NCI-H2196 treated with DMSO at 0.1 percent for 48 hours (cell line): Measurements from ENCODE around the gene ATP9B.
"Not testable (repeated sequence)": the region's sequence is repeated elsewhere in the genome, so short reads cannot be mapped to it uniquely, and the experiment has no call there.

ENCODE experiments used
- DNase-seq: peaks from one replicate; lab custom pipeline; 2025; ENCODE audit not compliant: unreplicated experiment; lab: John Stamatoyannopoulos, UW

Gene ATP9B

DNA sequence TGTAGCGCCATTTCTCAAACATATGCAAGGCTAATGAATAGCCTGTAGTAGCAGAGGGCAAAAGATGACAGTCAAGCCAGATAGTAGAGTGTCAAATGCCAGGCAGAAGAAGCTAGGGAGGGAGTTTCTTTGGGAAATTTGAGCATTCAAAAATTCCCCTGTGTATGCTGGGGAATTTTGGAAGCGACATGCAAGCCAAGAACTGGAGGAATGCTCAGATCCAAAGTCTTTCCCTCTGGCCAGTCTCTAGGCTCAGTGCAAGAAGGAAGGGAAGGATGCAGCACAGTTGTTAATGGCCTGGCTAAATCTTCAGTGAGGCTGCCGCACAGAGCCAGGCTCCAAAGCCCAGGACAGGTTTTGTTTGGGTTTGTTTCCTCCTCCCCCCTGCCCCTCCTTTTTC is 59.9 kb downstream of the ATP9B start:
- no peak for DNase-seq

DNA sequence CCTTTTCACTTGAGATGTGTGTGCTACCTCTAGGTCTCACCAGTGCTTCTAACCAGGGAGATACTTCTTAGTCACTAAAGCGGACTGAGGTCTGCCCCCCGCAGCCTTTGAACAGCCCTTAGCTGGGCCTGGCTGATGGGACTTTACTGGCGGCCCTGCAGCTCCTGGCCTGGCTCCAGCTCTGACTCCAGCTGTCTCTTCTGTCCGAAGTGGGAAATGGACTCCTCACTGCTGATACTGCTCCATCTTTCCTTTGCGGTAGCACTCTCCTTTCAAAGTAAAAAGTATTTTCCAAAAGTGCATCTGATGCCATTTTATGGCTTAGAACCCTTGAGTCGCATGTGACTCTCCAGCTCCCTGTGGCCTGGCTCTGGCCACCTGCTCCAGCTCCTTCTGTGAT is 64.5 kb downstream of the ATP9B start:
- no peak for DNase-seq

DNA sequence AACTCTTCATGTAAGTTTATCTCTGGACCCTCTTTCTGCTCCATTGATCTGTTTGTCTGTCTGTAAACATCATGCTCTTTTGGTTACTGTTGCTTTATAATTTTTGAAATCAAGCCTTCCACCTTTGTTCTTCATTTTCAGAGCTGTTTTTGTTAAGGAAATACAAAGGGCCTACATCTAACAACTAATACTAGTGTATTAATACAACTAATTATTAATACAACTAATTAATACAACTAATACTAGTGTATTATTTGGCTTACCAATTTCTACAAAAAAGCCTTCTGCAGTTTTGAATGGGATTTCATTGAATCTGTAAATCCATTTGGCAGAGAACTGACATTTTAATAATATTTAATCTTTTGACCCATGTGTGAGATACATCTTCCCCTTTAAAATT is 66.7 kb downstream of the ATP9B start:
- DNase-seq, result no peak

DNA sequence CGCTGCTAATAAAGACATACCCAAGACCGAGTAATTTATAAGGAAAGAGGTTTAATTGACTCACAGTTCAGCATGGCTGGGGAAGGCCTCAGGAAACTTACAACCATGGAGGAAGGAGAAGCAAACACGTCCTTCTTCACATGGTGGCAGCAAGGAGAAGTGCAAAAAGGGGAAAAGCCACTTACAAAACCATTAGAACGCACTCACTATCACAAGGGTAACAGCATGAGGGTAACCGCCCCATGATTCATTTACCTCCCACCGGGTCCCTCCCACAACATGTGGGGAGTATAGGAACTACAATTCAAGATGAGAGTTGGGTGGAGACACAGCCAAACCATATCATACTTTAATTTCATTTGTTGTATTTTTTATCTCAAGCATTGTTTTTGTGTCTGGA is 67.5 kb downstream of the ATP9B start:
- DNase-seq, result no peak

DNA sequence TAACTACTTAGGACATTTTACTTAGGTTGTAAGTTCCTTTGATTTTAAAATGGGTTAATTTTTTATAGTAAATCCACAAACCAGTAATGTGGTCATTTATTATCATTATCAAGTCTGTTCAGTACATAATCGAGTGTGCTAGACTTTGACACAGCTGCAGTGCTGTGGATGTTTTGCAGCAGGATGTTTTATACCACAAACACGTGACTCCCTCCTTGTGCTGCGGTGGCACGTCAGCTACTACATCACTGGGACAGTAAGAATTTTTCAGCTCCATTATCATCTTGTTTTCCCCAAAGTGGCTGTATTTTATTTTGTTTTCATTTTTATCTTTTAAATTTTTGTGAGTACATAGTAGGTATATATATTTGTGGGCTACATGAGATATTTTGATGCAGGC is 70.0 kb downstream of the ATP9B start:
- no peak for DNase-seq

DNA sequence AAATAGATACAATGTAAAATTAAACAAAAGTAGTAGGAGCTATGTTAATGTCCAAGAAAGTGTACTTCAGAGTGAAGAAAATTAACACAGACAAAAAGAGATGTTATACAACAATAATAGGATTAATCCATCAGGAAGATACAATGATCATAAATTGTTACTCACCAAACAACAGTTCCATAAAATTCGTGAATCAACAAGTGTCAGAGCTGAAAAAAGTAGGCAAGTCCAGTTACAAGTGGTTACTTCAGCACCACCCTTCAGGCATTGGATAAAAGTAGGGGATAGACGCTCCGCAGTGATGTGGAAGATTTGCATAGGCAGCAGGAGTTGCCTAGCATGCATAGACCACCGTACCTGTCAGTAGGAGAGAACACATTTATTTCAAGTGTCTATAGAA is 77.8 kb downstream of the ATP9B start:
- no peak for DNase-seq

DNA sequence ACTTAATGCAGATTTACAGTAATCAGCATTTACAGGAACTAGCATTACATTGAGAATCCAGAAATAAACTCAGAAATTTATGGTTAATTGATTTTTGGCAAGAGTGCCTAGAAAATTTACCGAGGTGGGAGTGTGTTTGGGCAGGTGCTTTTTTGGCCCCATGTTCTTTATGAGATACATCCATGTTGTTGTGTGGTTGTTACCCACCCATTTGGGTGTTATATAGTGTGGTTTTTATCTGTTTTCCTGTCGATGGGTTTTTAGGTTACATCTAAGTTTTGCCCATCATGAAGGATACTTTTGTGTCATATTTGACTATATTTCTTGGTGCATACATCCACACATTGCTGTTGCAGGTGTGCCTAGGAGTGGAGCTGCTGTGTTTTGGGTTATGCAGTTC is 82.0 kb downstream of the ATP9B start:
- no peak for DNase-seq

DNA sequence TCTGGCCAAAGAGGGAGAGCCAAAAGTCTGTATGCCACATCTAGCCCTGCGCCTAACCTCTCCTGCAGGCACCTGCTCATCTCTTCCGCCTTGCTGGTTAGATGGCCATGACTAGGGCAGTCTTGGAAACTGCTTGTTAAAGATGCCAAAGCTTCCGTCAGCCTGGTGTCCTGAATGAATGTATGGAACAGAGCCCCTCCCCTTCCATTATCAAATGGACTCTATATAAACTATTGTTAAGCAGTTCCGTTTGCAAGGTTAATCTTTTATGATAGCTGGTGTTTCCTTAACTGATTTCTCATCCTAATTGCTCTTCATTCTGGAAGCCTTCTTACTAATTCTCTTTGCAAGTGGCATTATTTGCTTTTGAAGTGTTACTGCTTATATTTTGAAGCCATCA is 87.1 kb downstream of the ATP9B start:
- DNase-seq, result no peak

DNA sequence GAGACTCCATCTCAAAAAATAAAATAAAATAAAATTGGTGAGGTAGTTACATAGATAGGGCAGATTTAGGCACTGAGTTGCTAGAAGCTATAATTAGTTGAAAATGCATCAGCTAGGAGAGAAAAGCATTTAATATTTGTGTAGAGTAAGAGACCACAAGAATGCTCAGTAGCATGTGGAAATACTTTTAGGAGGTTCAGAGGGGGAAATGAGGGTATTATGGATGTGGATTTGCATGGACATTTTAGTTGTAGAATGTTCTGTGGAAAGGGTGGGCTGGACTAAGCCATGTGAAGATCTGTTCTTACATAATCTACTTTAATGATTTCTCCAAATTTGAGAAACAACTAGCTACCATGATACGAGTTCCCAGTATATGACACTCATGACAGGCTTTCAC is 95.5 kb downstream of the ATP9B start:
- no peak for DNase-seq

DNA sequence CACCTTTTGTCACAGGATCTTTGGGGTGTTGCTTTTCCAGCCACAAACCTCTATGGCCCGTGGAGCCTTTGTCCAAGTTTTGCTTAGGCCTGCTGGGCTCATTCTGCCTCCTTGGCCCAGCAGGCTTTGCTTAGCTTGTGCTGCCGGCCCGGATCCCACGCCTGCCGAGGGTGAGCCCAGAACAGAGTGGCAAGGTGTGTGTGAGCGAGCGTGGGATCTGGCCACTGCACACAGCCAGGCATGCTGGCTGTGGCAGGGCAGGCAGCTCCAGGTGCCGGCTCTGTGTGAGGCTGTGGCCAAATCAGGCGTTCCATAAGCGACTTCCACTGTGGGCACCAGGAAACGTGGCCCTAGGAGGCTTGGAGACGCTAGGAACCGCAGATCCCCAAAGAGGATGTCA is 97.5 kb downstream of the ATP9B start:
- DNase-seq, result no peak

DNA sequence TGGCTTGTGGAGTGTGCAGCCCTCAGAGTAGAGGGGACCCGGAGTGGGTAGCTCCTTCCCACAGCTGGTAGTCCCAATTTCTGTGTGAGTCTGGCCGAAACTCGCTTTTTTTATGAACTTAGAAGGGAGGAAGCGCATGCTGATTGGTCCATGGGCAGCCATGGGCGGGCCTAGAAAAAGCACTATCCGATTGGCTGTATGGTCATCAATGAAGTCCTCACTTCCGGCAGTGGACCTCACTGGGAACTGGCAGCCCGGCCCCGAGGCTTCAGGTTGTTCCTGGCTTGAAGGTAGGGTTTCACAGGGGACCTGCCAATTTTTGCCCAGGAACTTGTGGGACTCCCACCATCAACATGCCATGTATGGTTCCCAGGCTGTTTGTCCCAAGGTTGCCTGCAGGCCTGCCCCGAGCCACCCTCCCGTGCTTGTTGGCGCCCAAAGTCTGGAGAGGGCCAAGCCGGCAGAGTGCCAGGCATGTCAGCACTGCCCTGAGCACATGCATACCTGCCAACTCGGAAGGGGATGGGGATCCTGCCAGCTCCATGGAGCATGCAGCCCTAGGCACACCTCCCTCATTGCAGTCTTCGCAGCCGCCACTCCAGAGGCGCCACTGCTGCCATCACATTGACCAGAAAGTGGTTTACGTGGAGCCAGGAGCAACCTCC is 98.5 kb downstream of the ATP9B start:
- DNase-seq, result no peak

DNA sequence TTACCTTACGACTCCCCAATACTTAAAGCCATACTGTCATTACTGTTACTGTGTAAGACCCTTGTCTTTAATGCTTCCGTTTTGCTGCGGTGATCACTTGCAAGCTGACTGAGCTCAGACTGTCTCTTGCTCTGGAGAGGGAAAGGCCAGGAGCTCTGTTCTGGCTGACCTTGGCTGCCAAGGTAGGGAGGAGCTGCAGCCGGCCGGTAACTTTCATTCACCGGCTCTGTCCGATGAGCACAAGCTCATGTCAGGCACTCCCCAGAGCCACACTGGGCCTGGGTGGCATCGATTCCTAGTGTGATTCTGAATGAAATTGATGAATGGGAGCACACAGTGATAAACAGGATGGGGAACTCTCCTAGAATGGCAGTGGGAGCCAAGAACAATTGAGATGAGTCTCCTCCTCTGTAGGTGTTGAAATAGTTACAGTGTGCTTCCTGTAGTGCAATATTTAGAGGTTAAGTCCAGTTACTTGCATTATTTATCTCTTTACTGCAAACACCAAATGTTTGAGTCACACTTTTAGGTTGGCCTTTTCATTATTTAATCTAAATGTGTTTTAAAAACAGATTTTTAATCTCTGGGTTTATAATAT is 100.9 kb downstream of the ATP9B start:
- no peak for DNase-seq

DNA sequence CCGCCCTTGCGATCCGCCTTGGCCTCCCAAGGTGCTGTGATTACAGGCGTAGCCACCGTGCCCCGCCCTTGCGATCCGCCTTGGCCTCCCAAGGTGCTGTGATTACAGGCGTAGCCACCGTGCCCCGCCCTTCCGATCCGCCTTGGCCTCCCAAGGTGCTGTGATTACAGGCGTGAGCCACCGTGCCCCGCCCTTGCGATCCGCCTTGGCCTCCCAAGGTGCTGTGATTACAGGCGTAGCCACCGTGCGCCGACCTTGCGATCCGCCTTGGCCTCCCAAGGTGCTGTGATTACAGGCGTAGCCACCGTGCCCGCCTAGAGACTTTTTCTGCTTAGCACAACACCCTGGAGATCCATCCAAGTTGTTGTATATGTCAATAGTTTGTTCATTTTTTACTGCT is 103.1 kb downstream of the ATP9B start:
- DNase-seq, result not testable (repeated sequence)

DNA sequence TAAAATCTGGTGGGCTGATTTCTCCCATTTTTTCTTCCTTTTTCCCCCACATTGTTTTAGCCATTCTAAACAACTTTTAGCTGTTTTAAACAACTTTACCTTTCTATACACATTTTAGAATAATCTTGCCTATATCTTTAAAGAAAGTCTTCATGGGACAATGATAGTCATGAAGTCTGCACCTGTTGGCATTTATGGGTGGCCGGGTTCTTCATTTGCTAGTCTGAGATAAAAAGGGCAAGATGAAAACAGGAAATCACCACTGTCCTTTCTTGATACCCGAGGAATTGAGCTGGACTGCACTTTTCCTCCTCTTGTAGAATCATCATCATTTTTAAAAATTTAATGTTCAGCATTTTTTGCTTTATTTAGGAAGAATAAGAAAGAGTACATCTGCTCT is 104.5 kb downstream of the ATP9B start:
- no peak for DNase-seq

DNA sequence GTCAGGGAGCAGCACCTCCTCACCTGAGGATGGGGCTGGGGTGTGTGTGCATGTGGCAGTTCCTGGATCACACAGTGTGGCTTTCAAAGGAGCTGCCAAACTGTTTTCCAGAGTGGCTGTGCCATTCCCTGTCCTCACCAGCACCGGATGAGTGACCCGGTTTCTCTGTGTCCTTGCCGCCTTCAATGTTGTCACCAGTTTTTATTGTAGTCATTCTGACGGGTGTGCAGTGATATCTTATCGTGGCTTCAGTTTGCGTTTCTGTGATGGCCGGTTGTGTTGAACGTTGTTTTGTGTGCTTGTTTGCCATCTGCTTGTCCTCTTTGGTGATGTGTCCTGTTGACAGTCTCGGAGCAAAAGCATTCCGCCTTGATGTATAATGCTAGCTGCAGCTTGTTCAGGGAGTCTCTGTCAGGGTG is 108.9 kb downstream of the ATP9B start:
- no peak for DNase-seq

DNA sequence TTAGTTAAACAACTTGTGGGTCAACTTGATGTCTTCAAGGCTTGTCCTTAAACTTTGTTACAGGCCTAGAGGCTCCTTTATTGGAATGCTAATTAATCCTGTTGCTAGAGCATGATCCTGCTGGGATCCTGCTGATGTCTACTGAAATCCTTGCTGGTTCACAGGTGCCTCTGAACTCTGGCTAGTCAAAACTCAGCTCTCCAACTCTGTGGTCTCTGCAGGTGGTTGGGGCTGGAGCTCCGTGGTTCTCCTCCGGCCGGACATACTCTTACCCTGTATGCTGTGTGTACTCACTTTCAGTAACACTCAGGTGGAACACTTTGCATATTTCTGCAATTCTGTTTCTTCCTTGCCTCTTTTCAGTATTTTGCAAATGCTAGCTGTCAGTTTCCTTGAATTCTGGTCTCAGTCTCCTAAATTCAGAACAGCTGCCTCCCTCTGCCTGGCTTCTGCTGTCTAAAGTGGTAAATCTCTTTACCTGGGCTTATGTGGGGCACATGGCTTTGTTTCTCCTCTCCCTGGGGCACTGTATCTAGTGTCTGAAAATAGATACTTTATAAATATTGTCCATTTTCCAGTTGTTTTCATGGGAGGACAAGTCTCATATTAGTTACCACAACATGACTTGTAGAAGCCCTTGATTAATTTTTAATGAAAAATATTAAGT is 113.0 kb downstream of the ATP9B start:
- DNase-seq, result no peak

DNA sequence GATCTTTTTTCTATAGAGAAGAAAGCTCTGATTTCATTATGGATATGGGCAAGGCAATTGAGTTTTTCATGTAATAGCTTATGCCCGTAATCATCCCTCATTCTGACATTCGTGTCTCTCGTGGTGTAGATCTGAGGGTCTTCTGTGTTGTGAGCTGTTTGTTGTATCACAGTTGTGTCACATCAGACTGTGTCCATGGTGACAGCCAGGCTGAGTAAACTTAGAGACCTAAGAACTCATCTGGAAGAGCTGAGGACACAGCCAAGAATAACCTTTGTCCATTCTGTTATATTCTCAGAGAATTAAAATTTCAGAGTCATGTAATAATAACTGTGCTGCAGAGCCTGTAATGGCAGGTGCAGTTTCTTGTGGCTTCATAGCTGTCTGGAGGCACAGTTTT is 116.5 kb downstream of the ATP9B start:
- no peak for DNase-seq

DNA sequence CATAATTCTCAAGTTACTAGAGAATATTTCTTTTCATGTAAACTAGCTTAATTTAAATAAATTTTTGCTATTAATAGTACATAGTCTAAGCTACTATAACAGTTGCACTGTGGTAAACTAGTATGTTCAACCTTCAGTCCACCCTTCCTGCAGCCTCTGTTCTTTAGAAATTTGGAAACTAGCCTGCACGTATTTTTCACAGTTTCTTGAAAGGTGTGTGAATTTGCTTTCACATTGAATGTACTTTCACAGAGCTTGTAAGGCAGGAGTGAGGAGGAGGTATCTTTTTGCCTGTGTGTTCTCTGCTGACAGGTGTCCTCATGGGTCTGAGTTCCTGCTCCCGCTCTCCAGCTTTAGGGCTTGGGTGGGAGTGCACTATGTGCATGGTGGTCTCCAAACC is 117.5 kb downstream of the ATP9B start:
- no peak for DNase-seq

DNA sequence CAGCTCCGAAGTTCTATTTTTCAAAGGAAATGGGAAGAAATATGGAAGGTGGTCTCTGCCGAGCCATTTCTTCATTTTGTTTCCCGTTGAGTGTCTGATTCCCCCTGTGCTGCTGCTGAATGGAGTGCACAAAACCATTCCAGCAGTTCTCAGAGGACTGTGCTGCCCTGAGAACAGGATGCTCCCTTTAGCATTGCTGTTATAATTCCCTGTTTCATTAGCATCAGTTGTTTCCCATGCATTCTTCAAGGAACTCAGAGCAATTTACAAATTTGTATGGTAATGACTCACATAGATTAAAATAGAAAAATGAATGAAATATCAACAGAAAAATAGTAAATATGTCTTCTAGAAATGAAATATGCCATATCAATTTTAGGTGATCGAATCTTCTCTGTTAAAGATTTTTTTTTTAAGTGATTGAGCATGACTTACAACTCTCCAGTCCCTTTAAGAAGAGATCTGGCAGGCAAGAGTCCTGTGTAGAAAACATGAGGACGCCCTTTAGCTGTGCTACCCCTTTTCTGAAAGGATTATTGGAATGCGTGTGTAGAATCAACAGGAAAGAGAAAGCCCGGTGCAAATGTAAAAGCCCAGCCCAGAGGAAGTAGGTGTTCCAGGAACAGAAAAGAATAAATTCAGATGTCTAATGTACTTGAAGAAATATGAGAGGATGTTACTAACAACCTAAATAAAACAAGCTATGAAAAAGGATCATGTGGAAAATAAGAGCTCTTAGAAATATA is 118.5 kb downstream of the ATP9B start:
- DNase-seq, result no peak

DNA sequence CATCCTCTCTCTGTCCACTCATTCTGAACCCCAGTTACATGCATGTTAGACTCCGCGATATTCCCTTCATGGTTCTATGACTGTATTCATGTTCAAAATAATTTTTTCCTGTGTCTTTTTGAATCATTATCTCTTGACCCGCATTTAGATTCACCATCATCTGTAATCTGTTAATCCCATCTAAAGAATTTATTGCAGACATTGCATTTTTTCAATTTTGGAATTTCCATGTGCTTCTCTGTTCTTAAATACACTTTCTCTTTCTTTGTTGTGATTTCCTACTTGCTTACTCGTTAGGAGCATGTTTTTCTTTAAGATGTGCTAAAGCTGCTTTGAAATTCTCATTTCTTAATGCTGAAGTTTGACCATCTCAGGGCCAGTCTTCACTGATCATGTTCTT is 122.2 kb downstream of the ATP9B start:
- DNase-seq, result no peak

DNA sequence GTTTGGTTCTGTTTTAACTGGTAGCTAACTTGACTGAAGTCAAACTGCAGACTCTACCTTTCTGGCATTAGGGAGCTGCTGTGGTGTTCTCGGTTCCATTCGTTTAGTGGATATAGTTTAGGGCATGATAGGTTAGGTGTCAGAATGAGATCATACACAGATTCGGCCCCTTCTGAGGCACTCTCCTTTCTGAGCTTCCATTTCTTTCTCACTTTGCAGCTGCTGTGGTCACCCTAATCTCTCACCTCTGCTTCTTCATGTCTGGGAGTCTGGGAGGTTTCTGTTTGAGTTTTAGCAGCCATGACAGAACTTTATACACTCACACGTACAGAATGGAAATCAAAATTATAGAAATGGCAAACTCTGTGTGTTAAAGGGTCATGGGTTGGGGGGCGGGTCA is 122.8 kb downstream of the ATP9B start:
- no peak for DNase-seq

DNA sequence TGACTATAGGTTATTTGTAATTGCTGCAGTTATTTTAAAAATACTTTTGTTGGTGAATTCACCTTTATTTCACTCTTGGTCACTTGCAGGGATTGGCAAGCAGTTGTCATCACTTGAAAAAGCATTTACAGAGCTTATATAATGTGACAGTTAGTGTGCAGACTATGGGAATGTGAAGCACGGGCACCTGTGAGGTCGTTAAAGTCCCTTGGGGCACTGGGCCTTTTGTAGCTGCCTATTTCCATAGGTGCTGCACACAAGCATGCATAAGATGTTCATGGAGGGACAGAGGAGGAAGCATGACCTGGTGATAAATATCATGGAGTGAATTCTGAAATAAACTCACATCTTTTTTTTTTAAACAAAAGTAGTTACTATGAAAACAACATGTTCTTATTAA is 124.6 kb downstream of the ATP9B start:
- no peak for DNase-seq
